ENCODE data around the gene PGBD2. TPM values are rescaled to one million over a fixed set of nuclear protein-coding genes. Genes with fewer than 3 reads are reported as not detected.

Gene PGBD2
- total and polyA plus RNA-seq, 2 of the 13 experiments (the other 11 are each of a cell fraction or from before 2014, with no cell fraction given): 6.0 to 7.4 TPM

- TF ChIP-seq MTERF4 (CRISPR knock-in tag; IDR thresholded peaks at IDR 0.05) (peak; percentile 86), ESRRA (CRISPR knock-in tag; IDR thresholded peaks at IDR 0.05; ENCODE audit: low read depth) (peak; percentile 43; the same call in 1 of the 2 replicates), ZNF710 (CRISPR knock-in tag; IDR thresholded peaks at IDR 0.05; ENCODE audit: borderline replicate concordance) (peak; percentile 71), PLSCR1 (CRISPR knock-in tag; IDR thresholded peaks at IDR 0.05; ENCODE audit: borderline replicate concordance) (no peak), MATR3 (CRISPR knock-in tag; IDR thresholded peaks at IDR 0.05) (no peak), GLMP (CRISPR knock-in tag; IDR thresholded peaks at IDR 0.05; ENCODE audit: borderline replicate concordance) (no peak), SAP130 (CRISPR knock-in tag; IDR thresholded peaks at IDR 0.05; ENCODE audit: low read depth) (peak; percentile 80), ETV6 (CRISPR knock-in tag; conservative IDR thresholded peaks at IDR 0.05) (no peak; the same call in 1 of the 2 replicates), RARA (CRISPR knock-in tag; IDR thresholded peaks at IDR 0.05) (0 out of 2 replicates have a peak, but pooled peaks have one; percentile 13), NR3C1 (CRISPR knock-in tag; IDR thresholded peaks at IDR 0.05) (no peak), ZNF431 (CRISPR knock-in tag; IDR thresholded peaks at IDR 0.05; ENCODE audit: borderline replicate concordance, low read depth) (peak; percentile 75; the same call in 1 of the 2 replicates), ZNF138 (CRISPR knock-in tag; IDR thresholded peaks at IDR 0.05; ENCODE audit: low read depth) (peak; percentile 86; the same call in 1 of the 2 replicates), ZNF142 (CRISPR knock-in tag; IDR thresholded peaks at IDR 0.05) (peak; percentile 85; the same call in 1 of the 2 replicates), ZNF44 (CRISPR knock-in tag; IDR thresholded peaks at IDR 0.05) (0 out of 2 replicates have a peak, but pooled peaks have one; percentile 66), ZBTB39 (CRISPR knock-in tag; IDR thresholded peaks at IDR 0.05) (no peak)
Observed at GRCh38 chr1:248906009-248906752, at the start of gene PGBD2 (continued).

Measured in HepG2 (cell line).